ENCODE data around the gene PGAP6. TPM values are rescaled to one million over a fixed set of nuclear protein-coding genes. Genes with fewer than 3 reads are reported as not detected.

The PGAP6 gene
- total RNA-seq, 2 experiments from 2014 or later = 59.7 to 63.7 TPM

DNA sequence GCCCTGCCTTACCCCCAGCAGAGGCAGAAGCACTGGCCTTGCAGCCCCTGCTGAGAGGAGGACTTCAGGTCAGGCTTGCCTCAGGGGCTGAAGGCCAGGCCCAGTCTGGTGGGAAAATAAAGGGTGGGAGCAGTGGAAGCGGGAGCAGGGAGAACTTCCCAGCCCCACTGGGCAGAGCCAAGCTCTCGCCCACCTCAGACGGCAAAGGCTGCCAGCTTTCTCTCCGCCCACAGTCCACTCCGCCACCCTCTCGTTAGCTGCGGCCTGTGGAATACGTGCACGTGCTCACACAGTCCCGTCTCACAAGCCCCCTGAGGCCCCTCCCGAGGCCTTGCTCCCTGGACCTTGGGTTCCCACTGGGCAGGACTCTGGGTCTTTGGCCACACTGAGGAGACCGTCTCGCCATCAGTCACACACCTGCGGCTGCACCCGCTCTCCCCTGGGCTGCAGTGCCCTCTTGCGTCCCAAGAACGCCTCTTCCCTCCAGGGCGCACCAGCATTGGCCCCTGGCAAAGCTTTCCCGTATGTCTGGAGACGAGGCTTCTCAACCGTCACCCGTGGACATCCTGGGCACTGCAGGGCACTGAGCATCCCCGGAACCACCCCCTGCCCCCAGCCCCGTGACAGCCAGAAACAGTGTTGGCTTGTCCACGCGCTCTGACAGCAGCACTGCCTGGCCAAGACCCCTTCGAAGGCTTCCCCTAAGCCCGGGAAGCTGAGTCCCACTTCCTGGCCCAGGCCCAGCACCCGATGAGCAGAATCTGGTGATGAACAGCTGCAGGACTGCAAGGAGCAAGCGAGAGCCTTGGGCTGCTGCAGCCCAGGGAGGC, 19.7 kb downstream of the PGAP6 start:
- peaks cover 22% of the 10 kb centered on the region for H3K4me1 ChIP-seq (ENCODE audit: insufficient read depth, low read length)
- no peak overlapping the region for H3K4me3 ChIP-seq (ENCODE audit: low read length)
- intact Hi-C loops (cut with DNase I, micrococcal nuclease) = loop anchor here (1.0 kb wide), 3 partner anchors 244 to 255 kb away; no protein-coding TSS in a partner anchor
- Mint-ChIP-seq H3K27me3 (no peaks in the 10 kb centered on the region), H3K36me3 (ENCODE audit: low read depth) (peaks cover 5% of the 10 kb centered on the region), H3K9me3 (no peaks in the 10 kb centered on the region), H3K4me3 (peak overlapping the region; percentile 46), H3K27ac (peak overlapping the region; percentile 50), H3K4me1 (ENCODE audit: low read depth) (peaks cover 6% of the 10 kb centered on the region)
- ChIA-PET CTCF (interaction anchor here (0.6 to 2.5 kb wide), 14 partner anchors 9 to 296 kb away, joined by 3 to 19 read pairs (median 4); partner anchors contain the start of genes FAM234A, LUC7L and MRPL28), POLR2A (interaction anchor here (0.5 to 1.3 kb wide), 6 partner anchors 8 to 245 kb away, joined by 3 to 4 read pairs (median 4); partner anchors contain the start of genes DECR2 and MRPL28)
- TF ChIP-seq, protein P1, sequence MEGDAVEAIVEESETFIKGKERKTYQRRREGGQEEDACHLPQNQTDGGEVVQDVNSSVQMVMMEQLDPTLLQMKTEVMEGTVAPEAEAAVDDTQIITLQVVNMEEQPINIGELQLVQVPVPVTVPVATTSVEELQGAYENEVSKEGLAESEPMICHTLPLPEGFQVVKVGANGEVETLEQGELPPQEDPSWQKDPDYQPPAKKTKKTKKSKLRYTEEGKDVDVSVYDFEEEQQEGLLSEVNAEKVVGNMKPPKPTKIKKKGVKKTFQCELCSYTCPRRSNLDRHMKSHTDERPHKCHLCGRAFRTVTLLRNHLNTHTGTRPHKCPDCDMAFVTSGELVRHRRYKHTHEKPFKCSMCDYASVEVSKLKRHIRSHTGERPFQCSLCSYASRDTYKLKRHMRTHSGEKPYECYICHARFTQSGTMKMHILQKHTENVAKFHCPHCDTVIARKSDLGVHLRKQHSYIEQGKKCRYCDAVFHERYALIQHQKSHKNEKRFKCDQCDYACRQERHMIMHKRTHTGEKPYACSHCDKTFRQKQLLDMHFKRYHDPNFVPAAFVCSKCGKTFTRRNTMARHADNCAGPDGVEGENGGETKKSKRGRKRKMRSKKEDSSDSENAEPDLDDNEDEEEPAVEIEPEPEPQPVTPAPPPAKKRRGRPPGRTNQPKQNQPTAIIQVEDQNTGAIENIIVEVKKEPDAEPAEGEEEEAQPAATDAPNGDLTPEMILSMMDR (IDR thresholded peaks at IDR 0.05) = peak; percentile 72
- no peak overlapping the region for H3K27ac ChIP-seq (ENCODE audit: low read depth in 1 of 2, low read length in 2 of 2)
- H3K9me3 ChIP-seq (ENCODE audit: control insufficient read depth in 1 of 2, insufficient read depth in 1 of 2, low read length in 2 of 2) = no peaks in the 10 kb centered on the region
- peak; percentile 99 for ATAC-seq (ENCODE audit: poor library complexity)
- no peaks in the 10 kb centered on the region for H3K27me3 ChIP-seq (ENCODE audit: control insufficient read depth in 1 of 2, insufficient read depth in 2 of 2, low read length in 2 of 2)
- peak; percentile 63 to 88 (median 71) for DNase-seq
- peaks cover 8% of the 10 kb centered on the region for H3K36me3 ChIP-seq (ENCODE audit: insufficient read depth, low read length)

DNA sequence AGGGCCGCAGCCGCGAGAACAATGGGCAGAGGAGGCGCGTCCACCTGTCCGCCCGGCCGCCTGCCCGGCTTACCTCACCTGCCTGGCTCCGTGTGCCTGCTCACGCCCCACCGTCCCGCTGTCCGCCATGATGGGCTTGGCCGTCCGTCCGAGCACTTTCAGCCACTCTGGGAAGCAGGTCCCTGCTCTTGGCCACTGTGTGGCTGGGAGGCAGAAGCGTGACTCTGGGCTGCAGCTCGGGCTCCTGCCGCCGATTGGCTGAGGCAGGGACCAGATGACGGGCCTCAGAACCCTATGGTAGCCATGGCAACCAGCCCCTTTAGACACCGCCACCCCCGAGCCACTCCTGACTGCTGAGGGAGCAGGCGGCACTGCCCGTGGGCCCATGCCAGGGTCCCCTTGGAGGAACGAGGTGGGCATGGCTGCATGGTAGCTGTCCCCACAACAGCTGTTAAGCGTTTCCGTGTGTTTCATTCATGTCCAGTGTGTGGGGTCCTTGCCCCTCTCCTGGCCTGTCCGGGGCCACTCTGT, 20.4 kb downstream of the PGAP6 start:
- no peak for DNase-seq
- Mint-ChIP-seq H3K9me3 (no peaks in the 10 kb centered on the region), H3K4me3 (no peak overlapping the region), H3K27me3 (no peaks in the 10 kb centered on the region), H3K27ac (no peak overlapping the region), H3K4me1 (ENCODE audit: low read depth) (peaks cover 6% of the 10 kb centered on the region), H3K36me3 (ENCODE audit: low read depth) (no peaks in the 10 kb centered on the region)
- intact Hi-C loops (cut with DNase I, micrococcal nuclease) = no loop called here
- no peak for ATAC-seq (ENCODE audit: poor library complexity)
- no peaks in the 10 kb centered on the region for H3K27me3 ChIP-seq (ENCODE audit: control insufficient read depth in 1 of 2, insufficient read depth in 2 of 2, low read length in 2 of 2)
- POLR2A ChIA-PET = interaction anchor here (0.8 kb wide), 1 partner anchor 126 kb away, joined by 3 read pairs; no protein-coding TSS in a partner anchor
- H3K4me3 ChIP-seq (ENCODE audit: low read length) = no peak overlapping the region
- CTCF ChIA-PET = interaction anchor here (0.7 to 2.5 kb wide), 8 partner anchors 11 to 295 kb away, joined by 3 to 19 read pairs (median 4); partner anchors contain the start of gene FAM234A
- no peak overlapping the region for H3K27ac ChIP-seq (ENCODE audit: low read depth in 1 of 2, low read length in 2 of 2)
- no peaks in the 10 kb centered on the region for H3K9me3 ChIP-seq (ENCODE audit: control insufficient read depth in 1 of 2, insufficient read depth in 1 of 2, low read length in 2 of 2)
- peaks cover 29% of the 10 kb centered on the region for H3K4me1 ChIP-seq (ENCODE audit: insufficient read depth, low read length)
- TF ChIP-seq, protein P1 (IDR thresholded peaks at IDR 0.05) = no peak
- peaks cover 1% of the 10 kb centered on the region for H3K36me3 ChIP-seq (ENCODE audit: insufficient read depth, low read length)

DNA sequence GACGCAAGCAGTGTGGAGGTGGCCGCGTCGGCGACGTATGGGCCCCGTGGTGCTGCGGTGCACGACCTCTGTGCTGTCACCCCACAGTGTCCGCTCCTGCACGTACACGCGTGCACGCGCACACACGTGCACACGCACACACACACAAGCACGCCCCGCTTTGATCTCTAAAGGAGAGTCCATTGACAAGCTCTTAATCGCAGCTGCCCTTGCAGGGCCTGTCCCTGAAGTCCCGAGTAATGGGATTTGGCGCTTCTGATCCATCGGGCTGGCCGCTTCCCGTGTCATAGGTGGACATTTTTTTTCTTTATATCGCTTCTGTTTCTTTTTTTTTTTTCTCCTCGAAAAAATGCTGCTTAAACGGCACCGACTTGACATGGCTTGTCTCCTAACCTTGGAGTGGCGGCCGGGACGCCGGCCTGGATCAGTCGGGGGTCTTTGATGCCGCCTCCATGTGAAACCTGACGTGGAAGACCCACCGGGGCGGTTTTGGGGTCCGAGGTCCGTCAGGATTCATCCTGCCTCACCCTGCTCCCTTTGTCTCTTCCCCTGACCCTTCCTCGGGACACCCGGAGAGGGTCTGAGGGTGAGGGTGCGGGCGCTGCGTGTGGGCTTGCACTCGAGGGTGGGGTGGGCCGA, 21.0 kb downstream of the PGAP6 start:
- H3K36me3 Mint-ChIP-seq (ENCODE audit: low read depth) = no peaks in the 10 kb centered on the region

More for the DNA sequence above, 21.0 kb downstream of the PGAP6 start:
- intact Hi-C loops (cut with DNase I, micrococcal nuclease) = no loop called here
- ATAC-seq (ENCODE audit: poor library complexity) = no peak
- peaks cover 35% of the 10 kb centered on the region for H3K4me1 ChIP-seq (ENCODE audit: insufficient read depth, low read length)
- H3K9me3 ChIP-seq (ENCODE audit: control insufficient read depth in 1 of 2, insufficient read depth in 1 of 2, low read length in 2 of 2) = no peaks in the 10 kb centered on the region
- H3K4me3 Mint-ChIP-seq = no peak overlapping the region
- H3K27me3 ChIP-seq (ENCODE audit: control insufficient read depth in 1 of 2, insufficient read depth in 2 of 2, low read length in 2 of 2) = no peaks in the 10 kb centered on the region
- H3K27ac ChIP-seq (ENCODE audit: low read depth in 1 of 2, low read length in 2 of 2) = no peak overlapping the region
- no peak overlapping the region for H3K4me3 ChIP-seq (ENCODE audit: low read length)
- H3K27me3 Mint-ChIP-seq = no peaks in the 10 kb centered on the region
- POLR2A ChIA-PET = interaction anchor here (0.8 kb wide), 1 partner anchor 126 kb away, joined by 3 read pairs; no protein-coding TSS in a partner anchor
- CTCF ChIA-PET = interaction anchor here (1.4 to 2.5 kb wide), 4 partner anchors 10 to 295 kb away, joined by 4 to 19 read pairs (median 8); partner anchors contain the start of gene FAM234A
- TF ChIP-seq, protein P1 (IDR thresholded peaks at IDR 0.05) = no peak
- peaks cover 6% of the 10 kb centered on the region for H3K4me1 Mint-ChIP-seq (ENCODE audit: low read depth)
- H3K36me3 ChIP-seq (ENCODE audit: insufficient read depth, low read length) = no peaks in the 10 kb centered on the region
- no peak overlapping the region for H3K27ac Mint-ChIP-seq
- DNase-seq = no peak
- no peaks in the 10 kb centered on the region for H3K9me3 Mint-ChIP-seq

Data from CD4-positive, alpha-beta T cell (primary cell).